Measurements from ENCODE around the gene FXR2.

DNA sequence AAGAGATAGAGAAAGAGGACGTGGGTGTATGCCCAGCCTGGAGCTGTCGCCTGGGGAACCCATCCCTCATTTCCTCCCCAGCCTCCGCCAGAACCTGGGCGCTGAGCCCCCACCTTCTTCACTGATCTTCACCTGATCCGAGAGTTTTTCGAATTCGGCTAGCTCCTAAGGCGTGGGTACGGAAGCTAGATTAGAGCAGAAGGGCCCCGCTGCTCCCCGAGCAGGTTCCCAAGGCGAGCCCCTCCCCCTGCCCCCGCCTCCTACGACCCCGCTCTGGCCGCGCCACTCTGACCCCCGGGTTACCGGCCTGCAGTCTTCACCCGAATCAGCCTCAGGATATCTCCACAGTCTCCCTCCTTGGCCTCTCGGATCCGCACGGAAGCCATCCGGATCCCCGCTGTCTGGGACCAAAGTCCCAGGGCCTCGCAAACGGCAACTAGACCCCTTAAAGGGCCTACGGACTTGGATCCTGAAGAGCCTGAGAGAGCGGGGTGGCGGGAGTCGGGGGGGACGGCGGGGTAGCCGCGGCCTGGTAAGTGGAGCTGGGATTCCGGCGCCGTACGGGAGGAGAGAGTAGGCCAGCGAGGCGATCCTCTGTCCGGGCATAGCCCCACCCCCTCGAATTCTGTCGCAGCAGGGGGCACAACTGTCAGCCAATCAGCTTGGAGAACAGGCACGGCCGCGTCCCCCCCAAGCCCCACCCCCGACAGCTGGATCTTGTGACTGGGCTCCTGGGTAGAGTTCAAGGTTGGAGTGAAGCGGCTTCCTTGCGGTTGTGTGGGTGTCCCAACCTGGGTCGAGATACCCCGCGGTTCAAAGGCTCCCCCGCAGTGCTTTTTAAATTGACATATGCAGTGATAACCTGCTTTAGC lies 12.8 kb upstream of the FXR2 start, which contains the start of gene SAT2:
- TF ChIP-seq, protein P1, sequence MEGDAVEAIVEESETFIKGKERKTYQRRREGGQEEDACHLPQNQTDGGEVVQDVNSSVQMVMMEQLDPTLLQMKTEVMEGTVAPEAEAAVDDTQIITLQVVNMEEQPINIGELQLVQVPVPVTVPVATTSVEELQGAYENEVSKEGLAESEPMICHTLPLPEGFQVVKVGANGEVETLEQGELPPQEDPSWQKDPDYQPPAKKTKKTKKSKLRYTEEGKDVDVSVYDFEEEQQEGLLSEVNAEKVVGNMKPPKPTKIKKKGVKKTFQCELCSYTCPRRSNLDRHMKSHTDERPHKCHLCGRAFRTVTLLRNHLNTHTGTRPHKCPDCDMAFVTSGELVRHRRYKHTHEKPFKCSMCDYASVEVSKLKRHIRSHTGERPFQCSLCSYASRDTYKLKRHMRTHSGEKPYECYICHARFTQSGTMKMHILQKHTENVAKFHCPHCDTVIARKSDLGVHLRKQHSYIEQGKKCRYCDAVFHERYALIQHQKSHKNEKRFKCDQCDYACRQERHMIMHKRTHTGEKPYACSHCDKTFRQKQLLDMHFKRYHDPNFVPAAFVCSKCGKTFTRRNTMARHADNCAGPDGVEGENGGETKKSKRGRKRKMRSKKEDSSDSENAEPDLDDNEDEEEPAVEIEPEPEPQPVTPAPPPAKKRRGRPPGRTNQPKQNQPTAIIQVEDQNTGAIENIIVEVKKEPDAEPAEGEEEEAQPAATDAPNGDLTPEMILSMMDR (IDR thresholded peaks at IDR 0.05): no peak
- TF ChIP-seq POLR2A (IDR thresholded peaks at IDR 0.05): peak; percentile 46

Data from testis (tissue), 2 donors.